ENCODE measurements around the gene KCNT1. TPM values are rescaled to one million over a fixed set of nuclear protein-coding genes. Genes with fewer than 3 reads are reported as not detected.

Gene KCNT1
- total RNA-seq, 4 donors from 2014 or later: 0.09 TPM; not detected in 3

DNA sequence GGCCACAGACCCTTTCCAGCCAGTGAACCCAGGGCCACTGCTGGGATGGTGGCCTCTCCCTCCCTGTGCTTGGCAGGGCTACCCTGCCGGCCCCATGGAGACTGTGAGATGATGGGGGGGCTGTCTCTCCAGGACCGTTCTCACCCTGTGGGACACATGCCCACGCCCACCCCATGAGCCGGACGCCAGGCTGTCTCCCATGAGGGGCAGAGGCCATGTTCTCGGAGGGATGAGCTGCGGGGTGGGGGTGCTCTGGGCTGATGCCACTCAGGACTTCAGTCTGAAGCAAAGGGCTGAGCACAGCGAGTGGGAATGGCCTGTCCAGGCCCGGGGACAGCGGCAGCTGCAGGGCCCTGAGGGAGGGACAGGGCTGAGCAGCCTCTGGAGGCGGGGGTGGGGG is 88.9 kb downstream of the KCNT1 start:
- Histone ChIP-seq H3K4me3 (no peak overlapping the region), H3K27ac (no peak overlapping the region), H3K27me3 (peaks cover 0 to 31% (median 0%) of the 10 kb centered on the region in 4 donors), H3K36me3 (no peaks in the 10 kb centered on the region), H3K9me3 (no peaks in the 10 kb centered on the region), H3K4me1 (no peaks in the 10 kb centered on the region)
- TF ChIP-seq POLR2A (IDR thresholded peaks at IDR 0.05): no peak
- TF ChIP-seq, protein P1, sequence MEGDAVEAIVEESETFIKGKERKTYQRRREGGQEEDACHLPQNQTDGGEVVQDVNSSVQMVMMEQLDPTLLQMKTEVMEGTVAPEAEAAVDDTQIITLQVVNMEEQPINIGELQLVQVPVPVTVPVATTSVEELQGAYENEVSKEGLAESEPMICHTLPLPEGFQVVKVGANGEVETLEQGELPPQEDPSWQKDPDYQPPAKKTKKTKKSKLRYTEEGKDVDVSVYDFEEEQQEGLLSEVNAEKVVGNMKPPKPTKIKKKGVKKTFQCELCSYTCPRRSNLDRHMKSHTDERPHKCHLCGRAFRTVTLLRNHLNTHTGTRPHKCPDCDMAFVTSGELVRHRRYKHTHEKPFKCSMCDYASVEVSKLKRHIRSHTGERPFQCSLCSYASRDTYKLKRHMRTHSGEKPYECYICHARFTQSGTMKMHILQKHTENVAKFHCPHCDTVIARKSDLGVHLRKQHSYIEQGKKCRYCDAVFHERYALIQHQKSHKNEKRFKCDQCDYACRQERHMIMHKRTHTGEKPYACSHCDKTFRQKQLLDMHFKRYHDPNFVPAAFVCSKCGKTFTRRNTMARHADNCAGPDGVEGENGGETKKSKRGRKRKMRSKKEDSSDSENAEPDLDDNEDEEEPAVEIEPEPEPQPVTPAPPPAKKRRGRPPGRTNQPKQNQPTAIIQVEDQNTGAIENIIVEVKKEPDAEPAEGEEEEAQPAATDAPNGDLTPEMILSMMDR (IDR thresholded peaks at IDR 0.05): no peak
- no peak for DNase-seq
- intact Hi-C loops (cut with DNase I): loop anchor here (10.0 kb wide), 1 partner anchor 334 kb away; no protein-coding TSS in a partner anchor
- 74% methylated on average over 4 of the region's 11 CpGs; no CpG with 5 or more reads in 1 of the 2 donors for WGBS, 2 donors

DNA sequence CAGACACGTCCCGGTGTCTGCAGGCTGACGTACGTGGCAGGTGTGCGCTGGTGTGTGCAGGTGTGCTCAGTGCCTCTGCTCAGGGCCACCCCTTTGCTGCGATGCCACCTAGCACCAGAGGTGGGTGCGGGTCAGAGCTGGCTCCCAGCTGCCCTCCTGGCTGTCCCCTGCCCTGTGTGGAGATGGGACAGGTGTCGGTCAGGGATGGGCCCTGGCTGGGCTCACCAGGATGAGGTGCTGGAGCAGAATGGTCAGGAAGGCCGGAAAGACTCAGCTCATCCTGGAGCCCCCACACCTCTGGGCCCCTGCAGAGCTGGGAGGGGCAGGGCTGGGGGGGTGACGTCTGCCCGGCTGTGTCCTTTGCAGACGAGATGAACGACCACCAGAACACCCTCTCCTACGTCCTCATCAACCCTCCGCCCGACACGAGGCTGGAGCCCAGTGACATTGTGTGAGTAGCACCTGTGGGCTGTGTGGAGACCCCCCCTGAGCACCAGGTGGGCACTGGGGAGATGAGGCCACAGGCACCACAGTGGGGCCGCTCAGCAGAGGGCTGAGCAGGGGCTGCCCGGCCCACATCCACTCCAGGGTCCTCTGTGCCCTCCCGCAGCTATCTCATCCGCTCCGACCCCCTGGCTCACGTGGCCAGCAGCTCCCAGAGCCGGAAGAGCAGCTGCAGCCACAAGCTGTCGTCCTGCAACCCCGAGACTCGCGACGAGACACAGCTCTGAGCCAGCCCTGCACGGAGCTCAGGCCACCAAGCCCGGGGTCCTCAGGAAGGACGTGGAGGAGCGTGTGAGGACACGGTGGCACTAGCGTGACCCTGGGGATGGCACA is 89.7 kb downstream of the KCNT1 start:
- H3K27me3 ChIP-seq: peaks cover 0 to 27% (median 0%) of the 10 kb centered on the region in 4 donors
- no peaks in the 10 kb centered on the region for H3K36me3 ChIP-seq
- intact Hi-C loops (cut with DNase I): loop anchor here (10.0 kb wide), 1 partner anchor 333 kb away; no protein-coding TSS in a partner anchor
- H3K4me1 ChIP-seq: no peaks in the 10 kb centered on the region
- no peak overlapping the region for H3K4me3 ChIP-seq
- DNase-seq: no peak
- H3K9me3 ChIP-seq: no peaks in the 10 kb centered on the region
- WGBS, 2 donors: 72 to 76% methylated on average over 5 to 11 of the region's 35 CpGs
- TF ChIP-seq, protein P1 (IDR thresholded peaks at IDR 0.05): no peak
- no peak overlapping the region for H3K27ac ChIP-seq

DNA sequence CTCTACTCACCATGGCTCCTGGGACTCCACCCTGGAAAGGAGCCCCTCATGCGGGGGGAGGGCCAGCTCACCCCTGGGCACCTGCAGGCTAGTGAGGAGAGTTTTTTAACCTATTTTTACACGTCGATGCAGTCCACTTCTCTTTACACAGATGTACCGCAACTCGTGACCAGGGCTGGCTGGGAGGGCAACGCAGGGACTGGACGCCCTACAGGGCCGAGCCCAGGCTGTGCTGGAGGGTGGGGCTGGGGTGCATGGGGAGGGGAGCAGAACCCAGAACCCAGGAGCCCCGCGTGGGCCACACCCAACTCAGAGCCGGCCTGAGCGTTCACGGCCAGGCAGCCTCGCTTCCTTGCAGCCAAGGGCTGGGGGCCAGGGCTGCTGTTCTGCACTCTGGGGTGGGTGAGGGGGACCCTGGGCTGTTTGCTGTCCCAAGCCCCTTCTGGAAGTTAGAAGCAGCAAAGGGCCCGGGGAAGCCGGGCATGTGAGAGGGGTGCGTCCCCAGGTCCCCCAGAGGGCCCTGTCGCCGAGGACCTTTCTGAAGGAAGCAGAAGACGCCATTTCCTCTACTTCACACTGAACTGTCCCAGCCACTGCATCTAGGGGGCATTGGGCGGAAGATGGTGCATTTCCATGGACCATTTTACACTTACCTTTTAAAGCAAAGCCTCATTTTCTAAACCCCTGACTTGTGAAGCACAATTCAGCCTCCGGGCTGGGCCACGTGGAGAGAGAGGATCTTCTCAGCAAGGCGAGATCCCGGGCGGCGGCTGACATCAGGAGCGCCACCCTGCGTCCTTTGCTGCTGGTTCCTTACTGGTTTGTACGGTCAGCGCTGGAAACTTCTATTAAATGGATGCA is 90.5 kb downstream of the KCNT1 start:
- DNase-seq: no peak
- intact Hi-C loops (cut with DNase I): loop anchor here (10.0 kb wide), 1 partner anchor 332 kb away; no protein-coding TSS in a partner anchor
- Histone ChIP-seq H3K27ac (no peak overlapping the region), H3K9me3 (no peaks in the 10 kb centered on the region), H3K36me3 (no peaks in the 10 kb centered on the region), H3K4me1 (peaks cover 0 to 6% (median 0%) of the 10 kb centered on the region in 3 donors), H3K4me3 (no peak overlapping the region), H3K27me3 (peaks cover 0 to 21% (median 0%) of the 10 kb centered on the region in 4 donors)
- TF ChIP-seq, protein P1 (IDR thresholded peaks at IDR 0.05): no peak
- no peak for TF ChIP-seq POLR2A (IDR thresholded peaks at IDR 0.05)
- WGBS, 2 donors: 78 to 79% methylated on average over 8 to 24 of the region's 31 CpGs

DNA sequence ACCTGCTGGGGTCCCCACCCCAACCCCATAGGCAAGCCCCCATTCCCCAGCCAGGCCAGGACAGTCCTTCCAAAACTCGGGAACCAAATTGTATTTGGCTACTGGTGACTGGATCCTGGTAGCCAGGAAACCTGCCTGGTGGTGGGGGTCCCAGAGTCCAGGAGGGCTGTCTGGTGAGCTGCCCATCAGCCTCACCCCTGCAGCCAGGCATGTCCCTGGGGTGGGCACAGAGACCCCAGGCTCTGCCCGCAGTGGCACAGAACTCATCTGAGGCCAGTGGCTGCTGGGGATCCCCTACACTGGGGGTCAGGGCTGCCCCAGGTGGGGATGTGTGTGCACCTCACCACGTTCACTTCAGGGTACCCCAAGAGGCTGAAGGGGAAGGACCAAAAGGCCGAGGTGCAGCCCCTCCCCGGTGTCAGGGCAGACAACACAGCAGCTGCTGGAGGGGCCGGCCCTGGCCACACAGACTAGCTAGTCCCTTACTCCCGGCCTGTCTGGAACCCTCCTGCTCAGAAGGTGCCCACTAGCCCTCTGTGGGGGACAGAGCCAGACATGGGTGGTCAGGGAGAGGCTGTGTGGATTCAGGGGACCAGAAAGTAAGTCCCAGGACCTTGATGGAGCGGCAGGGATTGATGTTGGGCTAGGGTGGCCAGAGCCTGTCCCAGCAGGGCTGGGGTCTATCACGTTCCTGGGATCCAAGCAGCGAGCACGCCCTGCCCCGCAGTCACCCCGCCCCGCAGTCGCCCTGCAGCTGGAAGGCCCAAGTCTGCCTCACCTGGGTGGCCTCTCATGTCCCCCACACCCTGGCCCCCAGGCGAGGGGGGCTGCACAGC is 91.5 kb downstream of the KCNT1 start:
- H3K4me1 ChIP-seq: peaks cover 0 to 11% (median 0%) of the 10 kb centered on the region in 3 donors
- no peaks in the 10 kb centered on the region for H3K9me3 ChIP-seq
- H3K27ac ChIP-seq: no peak overlapping the region
- TF ChIP-seq POLR2A (IDR thresholded peaks at IDR 0.05): no peak
- TF ChIP-seq, protein P1 (IDR thresholded peaks at IDR 0.05): no peak
- WGBS, 2 donors: 60% methylated on average over 5 of the region's 16 CpGs; no CpG with 5 or more reads in 1 of the 2 donors
- H3K27me3 ChIP-seq: peaks cover 0 to 13% (median 0%) of the 10 kb centered on the region in 4 donors
- no peak overlapping the region for H3K4me3 ChIP-seq
- no peak for DNase-seq
- intact Hi-C loops (cut with DNase I): loop anchor here (10.0 kb wide), 1 partner anchor 331 kb away; no protein-coding TSS in a partner anchor
- no peaks in the 10 kb centered on the region for H3K36me3 ChIP-seq

Data from esophagus squamous epithelium (tissue), 5 donors.